GM12874 (cell line): ENCODE results near the gene ADAM12.

Source experiments
- TF ChIP-seq, protein P1 (sequence below): IDR thresholded peaks from 2 replicates; pipeline ENCODE4 v1.5.1; 2011; ENCODE audit warnings: low read depth, mild to moderate bottlenecking, control low read depth, low read length, moderate library complexity; ENCODE audit not compliant: insufficient read depth

ADAM12 gene

DNA sequence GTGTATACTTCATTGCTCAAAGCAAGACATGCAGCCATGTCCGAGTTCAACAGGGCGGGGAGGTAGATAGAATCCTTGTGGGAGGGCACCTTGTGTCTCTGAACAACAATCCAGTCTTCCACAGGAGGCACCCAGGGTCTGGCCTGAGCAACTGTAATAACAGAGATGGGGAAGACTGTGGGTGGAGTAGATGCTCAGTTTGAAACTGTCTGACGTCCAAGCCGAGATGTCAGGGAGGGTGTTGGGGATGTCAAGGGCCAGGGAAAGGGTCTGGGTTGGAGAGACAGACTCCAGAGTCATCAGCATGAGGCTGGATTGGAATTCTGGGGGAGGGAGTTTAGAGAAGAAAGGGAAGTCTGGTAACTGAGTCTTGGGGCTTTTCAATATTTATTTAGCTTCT, 403.9 kb downstream of the ADAM12 start:
- TF ChIP-seq, protein P1, sequence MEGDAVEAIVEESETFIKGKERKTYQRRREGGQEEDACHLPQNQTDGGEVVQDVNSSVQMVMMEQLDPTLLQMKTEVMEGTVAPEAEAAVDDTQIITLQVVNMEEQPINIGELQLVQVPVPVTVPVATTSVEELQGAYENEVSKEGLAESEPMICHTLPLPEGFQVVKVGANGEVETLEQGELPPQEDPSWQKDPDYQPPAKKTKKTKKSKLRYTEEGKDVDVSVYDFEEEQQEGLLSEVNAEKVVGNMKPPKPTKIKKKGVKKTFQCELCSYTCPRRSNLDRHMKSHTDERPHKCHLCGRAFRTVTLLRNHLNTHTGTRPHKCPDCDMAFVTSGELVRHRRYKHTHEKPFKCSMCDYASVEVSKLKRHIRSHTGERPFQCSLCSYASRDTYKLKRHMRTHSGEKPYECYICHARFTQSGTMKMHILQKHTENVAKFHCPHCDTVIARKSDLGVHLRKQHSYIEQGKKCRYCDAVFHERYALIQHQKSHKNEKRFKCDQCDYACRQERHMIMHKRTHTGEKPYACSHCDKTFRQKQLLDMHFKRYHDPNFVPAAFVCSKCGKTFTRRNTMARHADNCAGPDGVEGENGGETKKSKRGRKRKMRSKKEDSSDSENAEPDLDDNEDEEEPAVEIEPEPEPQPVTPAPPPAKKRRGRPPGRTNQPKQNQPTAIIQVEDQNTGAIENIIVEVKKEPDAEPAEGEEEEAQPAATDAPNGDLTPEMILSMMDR = no peak

DNA sequence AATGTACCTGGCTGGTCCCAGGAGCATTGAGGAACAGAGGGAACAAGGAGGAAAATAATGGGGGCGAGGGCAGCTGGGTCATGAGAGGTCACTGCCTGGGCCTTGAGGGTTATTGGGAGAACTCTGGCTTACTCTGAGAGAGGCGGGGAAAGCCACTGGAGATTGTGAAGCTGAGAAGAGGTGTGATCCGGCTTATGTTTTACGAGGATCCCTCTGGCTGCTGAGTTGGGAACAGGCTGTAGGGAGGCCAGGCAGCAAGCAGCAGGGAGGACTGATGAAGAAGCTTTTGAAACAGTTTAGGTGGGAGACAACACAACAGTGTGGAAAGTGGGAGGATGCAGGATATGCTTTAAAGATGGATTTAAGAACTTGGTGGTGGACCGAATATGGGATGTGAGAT, 404.6 kb downstream of the ADAM12 start:
- TF ChIP-seq, protein P1 = no peak

DNA sequence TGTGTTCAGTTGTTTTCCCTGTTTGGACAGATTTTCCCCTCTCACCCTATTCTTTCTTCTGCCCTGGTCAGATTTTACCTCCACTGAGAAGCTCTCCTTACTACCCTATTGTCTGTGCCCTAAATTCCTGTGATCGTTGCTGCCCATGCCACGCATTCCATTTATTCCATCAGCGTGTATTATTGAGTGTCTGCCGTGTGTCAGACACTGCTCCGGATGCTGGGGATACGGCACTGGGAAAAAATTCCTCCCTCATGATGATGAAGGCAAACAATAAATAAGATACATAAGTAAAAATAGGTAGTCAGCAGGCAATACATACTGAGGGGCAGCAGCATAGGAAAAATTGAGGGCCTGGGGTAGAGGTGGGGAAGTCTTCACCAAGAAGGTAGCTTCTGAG, 405.1 kb downstream of the ADAM12 start:
- TF ChIP-seq, protein P1 = no peak

DNA sequence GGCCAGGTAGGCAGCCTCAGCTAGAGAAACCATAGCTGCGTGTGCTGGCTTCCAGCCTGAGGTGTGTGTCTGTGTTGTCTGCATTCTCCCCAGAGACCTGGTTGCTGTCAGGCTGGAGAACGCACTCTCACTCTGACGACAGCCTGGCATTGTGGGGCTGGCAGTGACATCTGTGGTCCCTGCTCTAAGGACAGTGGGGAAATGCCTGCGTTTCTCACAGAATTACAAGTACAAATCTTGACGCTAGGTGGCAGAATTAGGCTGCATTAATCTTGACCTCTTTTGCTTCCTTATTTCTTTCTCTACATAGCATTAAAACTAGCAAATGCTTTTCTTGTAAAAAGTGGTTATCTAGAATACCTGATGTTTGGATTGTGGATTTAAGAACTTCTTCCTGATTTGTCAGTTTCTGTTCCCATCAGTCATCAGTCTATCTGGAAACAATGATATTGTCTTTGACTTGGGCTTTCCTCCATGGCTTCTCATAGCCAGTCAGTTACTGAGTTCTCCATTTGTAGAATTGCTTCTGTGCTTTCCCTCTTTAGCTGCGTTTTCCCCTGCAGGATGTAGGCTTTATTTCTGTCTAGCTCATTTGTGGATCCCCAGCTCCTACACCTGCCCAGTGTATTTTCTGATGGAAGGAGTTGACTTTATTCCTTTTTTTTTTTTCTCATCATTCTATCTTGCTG, 405.9 kb downstream of the ADAM12 start:
- TF ChIP-seq, protein P1 = peak; percentile 44

DNA sequence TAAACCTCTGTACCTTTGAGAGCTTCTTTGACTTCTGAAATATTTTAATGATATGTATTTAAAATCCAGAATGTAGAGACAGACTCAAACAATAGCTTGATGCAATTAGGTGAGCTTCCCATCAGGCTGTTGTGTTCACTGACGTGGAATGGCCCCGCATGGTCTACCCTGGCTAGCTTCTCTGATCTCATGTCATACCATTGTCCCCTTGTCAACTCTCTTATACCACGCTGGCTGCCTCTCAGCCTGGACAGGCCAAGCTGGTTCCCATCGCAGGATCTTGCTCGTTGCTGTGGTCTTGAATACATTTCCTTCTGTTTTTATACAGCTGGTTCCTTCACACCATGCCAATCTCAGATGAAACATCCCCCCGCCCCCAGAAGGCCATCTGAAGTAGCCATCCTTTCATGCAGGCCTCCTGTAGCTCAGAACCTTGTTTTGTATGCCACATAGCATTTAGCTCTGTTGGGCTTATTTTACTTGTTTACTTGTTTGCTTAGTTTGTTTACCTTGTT, 407.7 kb downstream of the ADAM12 start:
- TF ChIP-seq, protein P1 = no peak

DNA sequence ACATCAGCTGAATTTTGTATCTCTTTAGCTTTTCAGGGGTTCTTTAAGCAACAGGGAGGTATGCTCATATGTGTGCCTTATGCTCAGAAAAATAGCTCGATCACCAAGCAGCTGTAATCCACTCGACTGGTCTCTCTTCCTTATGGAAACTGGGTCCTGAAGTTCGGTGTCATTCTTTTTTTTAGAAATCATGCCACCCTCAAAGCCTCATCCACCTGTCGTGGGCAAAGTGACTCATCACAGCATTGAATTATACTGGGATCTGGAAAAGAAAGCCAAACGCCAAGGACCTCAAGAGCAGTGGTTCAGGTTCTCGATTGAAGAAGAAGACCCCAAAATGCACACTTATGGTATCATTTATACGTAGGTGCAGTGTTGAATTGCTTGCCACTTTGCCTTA, 408.3 kb downstream of the ADAM12 start:
- TF ChIP-seq, protein P1 = no peak

DNA sequence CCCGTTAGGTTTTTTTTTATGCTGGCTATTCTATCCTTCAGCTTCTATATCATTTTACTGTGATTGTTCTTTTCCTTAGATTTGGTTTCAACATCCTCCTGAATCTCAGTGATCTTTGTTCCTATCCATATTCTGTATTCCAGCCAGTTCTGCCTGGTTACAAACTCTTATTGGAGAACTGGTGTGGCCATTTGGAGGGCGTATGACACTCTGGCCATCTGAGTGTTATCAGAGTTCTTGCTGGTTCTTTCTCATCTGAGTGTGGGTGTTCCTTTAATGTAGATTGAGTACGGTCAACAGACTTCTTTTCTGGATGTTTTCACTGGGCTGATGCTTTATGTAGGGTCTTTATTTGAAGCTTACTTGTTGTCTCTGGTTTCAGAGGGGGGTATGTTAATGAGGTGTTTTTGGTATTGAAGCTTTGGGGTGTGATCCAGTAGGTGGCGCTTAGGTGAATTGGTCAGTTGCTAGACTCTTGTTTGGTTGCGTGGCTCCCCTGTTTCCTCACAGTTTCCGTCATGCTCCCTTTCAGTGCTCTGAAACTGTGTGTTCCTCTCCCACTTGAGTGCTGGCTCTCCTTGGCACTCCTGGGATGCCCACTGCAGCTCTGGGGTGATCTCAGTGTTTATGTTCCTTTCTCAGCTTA, 411.2 kb downstream of the ADAM12 start:
- TF ChIP-seq, protein P1 = 0 out of 2 replicates have a peak, but pooled peaks have one; percentile 20
